HEK293 (cell line): Measurements from ENCODE around the gene DCUN1D2.

Experiments
- KLF16 ChIP-seq: fragments of 450-650 bp; formaldehyde crosslinking; IDR thresholded peaks from 2 replicates; pipeline ENCODE4 v1.5.1; 2017; ENCODE audit warnings: missing biosample characterization, missing genetic modification characterization
- REPIN1 ChIP-seq: fragments of 450-650 bp; formaldehyde crosslinking; IDR thresholded peaks from 2 replicates; pipeline ENCODE4 v1.5.1; 2017; ENCODE audit warnings: missing biosample characterization, missing genetic modification characterization, low read depth
- TCF7L2 ChIP-seq: IDR thresholded peaks from 2 replicates; pipeline ENCODE4 v1.6.1; 2011; ENCODE audit warnings: low read depth, mild to moderate bottlenecking, inconsistent platforms, low read length, moderate library complexity, borderline replicate concordance
- TRIM28 ChIP-seq: IDR thresholded peaks from 2 replicates; pipeline ENCODE4 v1.6.1; 2011; ENCODE audit warnings: low read length, control low read depth, borderline replicate concordance
- WT1 ChIP-seq: fragments of 450-650 bp; formaldehyde crosslinking; IDR thresholded peaks from 2 replicates; pipeline ENCODE4 v1.5.1; 2016; ENCODE audit warnings: missing biosample characterization, missing genetic modification characterization
- ZBTB17 ChIP-seq: fragments of 450-650 bp; formaldehyde crosslinking; IDR thresholded peaks from 2 replicates; pipeline ENCODE4 v1.5.1; 2016; ENCODE audit warnings: missing biosample characterization, missing genetic modification characterization
- ZNF19 ChIP-seq: fragments of 450-650 bp; formaldehyde crosslinking; IDR thresholded peaks from 2 replicates; pipeline ENCODE4; 2016; ENCODE audit warnings: missing biosample characterization, missing genetic modification characterization, low read depth
- ZNF274 ChIP-seq, 2 experiments: fragments of 200-500 bp in 1 of 2; fragments of 450-650 bp in 1 of 2; sonication (Bioruptor generic) in 1 of 2; formaldehyde crosslinking in 1 of 2; IDR thresholded peaks; 2 replicates each; pipeline versions ENCODE4 v1.5.1 to v1.6.1; 2014 to 2016; ENCODE audit warnings: borderline replicate concordance in 1 of 2, inconsistent platforms in 1 of 2, low read length in 1 of 2, missing biosample characterization in 1 of 2, missing genetic modification characterization in 1 of 2
- ZNF433 ChIP-seq: fragments of 450-650 bp; formaldehyde crosslinking; IDR thresholded peaks from 2 replicates; pipeline ENCODE4 v1.5.1; 2016; ENCODE audit warnings: missing biosample characterization, missing genetic modification characterization, low read depth
- ZNF624 ChIP-seq: fragments of 450-650 bp; formaldehyde crosslinking; IDR thresholded peaks from 2 replicates; pipeline ENCODE4 v1.5.1; 2017; ENCODE audit warnings: missing biosample characterization, missing genetic modification characterization
- ZNF639 ChIP-seq: fragments of 450-650 bp; formaldehyde crosslinking; IDR thresholded peaks from 2 replicates; pipeline ENCODE4 v1.5.1; 2016; ENCODE audit warnings: missing biosample characterization, missing genetic modification characterization
- ZNF704 ChIP-seq: fragments of 450-650 bp; formaldehyde crosslinking; IDR thresholded peaks from 2 replicates; pipeline ENCODE4 v1.5.1; 2016; ENCODE audit warnings: missing biosample characterization, missing genetic modification characterization
- TF ChIP-seq, protein P1 (sequence below): fragments of 450-650 bp; formaldehyde crosslinking; IDR thresholded peaks from 2 replicates; pipeline ENCODE4 v1.5.1; 2016; ENCODE audit warnings: missing biosample characterization, missing genetic modification characterization
- TF ChIP-seq, protein P2 (sequence below): fragments of 450-650 bp; formaldehyde crosslinking; IDR thresholded peaks from 2 replicates; pipeline ENCODE4 v1.5.1; 2016; ENCODE audit warnings: missing biosample characterization, missing genetic modification characterization

- TF ChIP-seq TCF7L2 (no peak), ZNF433 (tag by site-specific recombination) (no peak), TRIM28 (no peak), ZNF639 (tag by site-specific recombination) (no peak), ZBTB17 (tag by site-specific recombination) (peak; percentile 54; the same call in 1 of the 2 replicates), ZNF624 (tag by site-specific recombination) (no peak), REPIN1 (no peak), ZNF704 (tag by site-specific recombination) (no peak), KLF16 (tag by site-specific recombination) (no peak), ZNF274 (IDR thresholded peaks at IDR 0.05; ENCODE audit: low read length) (no peak), ZNF274 (tag by site-specific recombination; IDR thresholded peaks at IDR 0.05; ENCODE audit: borderline replicate concordance) (no peak), WT1 (tag by site-specific recombination) (peak; percentile 51; the same call in 1 of the 2 replicates), ZNF19 (tag by site-specific recombination) (no peak)
- TF ChIP-seq, protein P1, sequence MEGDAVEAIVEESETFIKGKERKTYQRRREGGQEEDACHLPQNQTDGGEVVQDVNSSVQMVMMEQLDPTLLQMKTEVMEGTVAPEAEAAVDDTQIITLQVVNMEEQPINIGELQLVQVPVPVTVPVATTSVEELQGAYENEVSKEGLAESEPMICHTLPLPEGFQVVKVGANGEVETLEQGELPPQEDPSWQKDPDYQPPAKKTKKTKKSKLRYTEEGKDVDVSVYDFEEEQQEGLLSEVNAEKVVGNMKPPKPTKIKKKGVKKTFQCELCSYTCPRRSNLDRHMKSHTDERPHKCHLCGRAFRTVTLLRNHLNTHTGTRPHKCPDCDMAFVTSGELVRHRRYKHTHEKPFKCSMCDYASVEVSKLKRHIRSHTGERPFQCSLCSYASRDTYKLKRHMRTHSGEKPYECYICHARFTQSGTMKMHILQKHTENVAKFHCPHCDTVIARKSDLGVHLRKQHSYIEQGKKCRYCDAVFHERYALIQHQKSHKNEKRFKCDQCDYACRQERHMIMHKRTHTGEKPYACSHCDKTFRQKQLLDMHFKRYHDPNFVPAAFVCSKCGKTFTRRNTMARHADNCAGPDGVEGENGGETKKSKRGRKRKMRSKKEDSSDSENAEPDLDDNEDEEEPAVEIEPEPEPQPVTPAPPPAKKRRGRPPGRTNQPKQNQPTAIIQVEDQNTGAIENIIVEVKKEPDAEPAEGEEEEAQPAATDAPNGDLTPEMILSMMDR (tag by site-specific recombination) = no peak
- TF ChIP-seq, protein P2, sequence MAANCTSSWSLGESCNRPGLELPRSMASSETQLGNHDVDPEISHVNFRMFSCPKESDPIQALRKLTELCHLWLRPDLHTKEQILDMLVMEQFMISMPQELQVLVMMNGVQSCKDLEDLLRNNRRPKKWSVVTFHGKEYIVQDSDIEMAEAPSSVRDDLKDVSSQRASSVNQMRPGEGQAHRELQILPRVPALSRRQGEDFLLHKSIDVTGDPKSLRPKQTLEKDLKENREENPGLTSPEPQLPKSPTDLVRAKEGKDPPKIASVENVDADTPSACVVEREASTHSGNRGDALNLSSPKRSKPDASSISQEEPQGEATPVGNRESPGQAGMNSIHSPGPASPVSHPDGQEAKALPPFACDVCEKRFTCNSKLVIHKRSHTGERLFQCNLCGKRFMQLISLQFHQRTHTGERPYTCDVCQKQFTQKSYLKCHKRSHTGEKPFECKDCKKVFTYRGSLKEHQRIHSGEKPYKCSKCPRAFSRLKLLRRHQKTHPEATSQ (tag by site-specific recombination) = no peak
These were observed 62.7 kb downstream of the DCUN1D2 start for GRCh38 chr13:113427562-113428468.
